Lower lobe of right lung (tissue), 2 donors: ENCODE results near the gene FLYWCH2. TPM values are rescaled to one million over a fixed set of nuclear protein-coding genes. Genes with fewer than 3 reads are reported as not detected.

Source experiments
- ATAC-seq, 2 donors: fragments of 200-7000 bp; cut with Tn5 transposase; one replicate each; pipeline ENCODE4 v1.9.1; 2020 to 2022; ENCODE audit warnings: mild to moderate bottlenecking in 2 of 2, moderate library complexity in 2 of 2
- DNase-seq: peaks from one replicate; pipeline ENCODE4 v3.0.0-alpha.2; 2020
- H3K27ac ChIP-seq: fragments of 200-600 bp; one replicate; pipeline ENCODE4 v1.8.0; 2022
- H3K27me3 ChIP-seq: fragments of 200-600 bp; one replicate; pipeline ENCODE4 v1.8.0; 2022; ENCODE audit warnings: low read depth
- H3K36me3 ChIP-seq: fragments of 200-600 bp; one replicate; pipeline ENCODE4 v1.8.0; 2022; ENCODE audit warnings: mild to moderate bottlenecking
- H3K4me1 ChIP-seq: fragments of 200-600 bp; one replicate; pipeline ENCODE4 v1.8.0; 2022
- H3K4me3 ChIP-seq: fragments of 200-600 bp; one replicate; pipeline ENCODE4 v1.8.0; 2022; ENCODE audit warnings: mild to moderate bottlenecking
- H3K9me3 ChIP-seq: fragments of 200-600 bp; one replicate; pipeline ENCODE4 v1.8.0; 2022
- intact Hi-C: fragments of 100-400 bp; cut with DNase I; formaldehyde crosslinking; loops from one replicate; pipeline ENCODE4 v1.11.0; 2022
- total RNA-seq: library from RNA; stranded (reverse); fragmentation: NEBNext Ultra II Directional; extraction: Animal tissue kit (Norgen Biotek cat#: 25700); gene quantifications from one replicate; pipeline ENCODE4 v1.2.1, GENCODE V29; 2021
- TF ChIP-seq, protein P1 (sequence below): fragments of 200-600 bp; IDR thresholded peaks from one replicate; pipeline ENCODE4 v1.8.0; 2022; ENCODE audit warnings: antibody characterized with exemption, mild to moderate bottlenecking
- donor health status: DM: no; HTN: yes; CAD: no; lungs with severe emphysema.

The FLYWCH2 gene
- total RNA-seq, 1 donor from 2014 or later: 27.8 TPM

- TF ChIP-seq, protein P1, sequence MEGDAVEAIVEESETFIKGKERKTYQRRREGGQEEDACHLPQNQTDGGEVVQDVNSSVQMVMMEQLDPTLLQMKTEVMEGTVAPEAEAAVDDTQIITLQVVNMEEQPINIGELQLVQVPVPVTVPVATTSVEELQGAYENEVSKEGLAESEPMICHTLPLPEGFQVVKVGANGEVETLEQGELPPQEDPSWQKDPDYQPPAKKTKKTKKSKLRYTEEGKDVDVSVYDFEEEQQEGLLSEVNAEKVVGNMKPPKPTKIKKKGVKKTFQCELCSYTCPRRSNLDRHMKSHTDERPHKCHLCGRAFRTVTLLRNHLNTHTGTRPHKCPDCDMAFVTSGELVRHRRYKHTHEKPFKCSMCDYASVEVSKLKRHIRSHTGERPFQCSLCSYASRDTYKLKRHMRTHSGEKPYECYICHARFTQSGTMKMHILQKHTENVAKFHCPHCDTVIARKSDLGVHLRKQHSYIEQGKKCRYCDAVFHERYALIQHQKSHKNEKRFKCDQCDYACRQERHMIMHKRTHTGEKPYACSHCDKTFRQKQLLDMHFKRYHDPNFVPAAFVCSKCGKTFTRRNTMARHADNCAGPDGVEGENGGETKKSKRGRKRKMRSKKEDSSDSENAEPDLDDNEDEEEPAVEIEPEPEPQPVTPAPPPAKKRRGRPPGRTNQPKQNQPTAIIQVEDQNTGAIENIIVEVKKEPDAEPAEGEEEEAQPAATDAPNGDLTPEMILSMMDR: no peak
- Histone ChIP-seq H3K27ac (no peak overlapping the region), H3K27me3 (no peaks in the 10 kb centered on the region), H3K36me3 (peaks cover 29% of the 10 kb centered on the region), H3K4me3 (no peak overlapping the region), H3K4me1 (no peaks in the 10 kb centered on the region), H3K9me3 (no peaks in the 10 kb centered on the region)
- DNase-seq: no peak
- peak in 1 of 2 donors; percentile 7 for ATAC-seq
- intact Hi-C loops: no loop called here
These were observed 14.1 kb downstream of the FLYWCH2 start for GRCh38 chr16:2897110-2897509.

DNA sequence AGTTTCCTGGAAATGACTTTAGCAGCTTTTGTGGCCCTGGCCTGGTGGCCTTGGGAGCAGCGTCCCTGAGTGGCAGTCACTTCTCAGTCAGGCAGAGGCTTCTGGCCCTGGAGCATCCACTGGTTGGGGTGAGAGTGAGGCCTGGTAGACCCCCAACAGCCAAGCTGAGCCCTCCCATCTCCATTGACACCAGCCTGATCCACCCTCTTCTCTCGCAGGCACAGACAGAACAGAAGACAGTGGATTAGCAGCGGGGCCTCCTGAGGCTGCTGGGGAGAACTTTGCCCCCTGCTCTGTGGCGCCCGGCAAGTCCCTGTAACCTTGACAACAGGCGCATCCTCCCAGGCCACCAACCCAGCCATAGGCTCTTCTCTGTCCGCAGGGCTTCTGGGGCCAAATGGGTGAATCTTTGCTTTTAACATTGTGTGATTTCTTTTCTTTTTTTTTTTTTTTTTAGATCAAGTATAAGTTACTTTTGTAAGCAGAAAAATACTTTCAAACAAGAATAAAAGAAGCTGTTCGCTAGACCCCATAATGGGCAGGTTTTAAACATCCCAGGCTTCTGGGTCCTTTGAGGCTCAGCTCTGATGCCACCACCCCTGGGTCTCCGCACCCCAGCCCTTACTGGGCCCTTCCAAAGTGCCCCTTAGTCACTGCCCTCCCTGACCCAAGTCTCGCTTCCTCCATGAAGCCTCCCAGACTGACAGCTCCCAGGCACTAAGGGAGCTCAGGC, 16.0 kb downstream of the FLYWCH2 start:
- TF ChIP-seq, protein P1: no peak
- no peaks in the 10 kb centered on the region for H3K27me3 ChIP-seq
- H3K27ac ChIP-seq: no peak overlapping the region
- no peaks in the 10 kb centered on the region for H3K9me3 ChIP-seq
- no peak overlapping the region for H3K4me3 ChIP-seq
- peaks cover 29% of the 10 kb centered on the region for H3K36me3 ChIP-seq
- peaks cover 7% of the 10 kb centered on the region for H3K4me1 ChIP-seq
- no peak for DNase-seq
- intact Hi-C loops: no loop called here
- ATAC-seq: no peak

DNA sequence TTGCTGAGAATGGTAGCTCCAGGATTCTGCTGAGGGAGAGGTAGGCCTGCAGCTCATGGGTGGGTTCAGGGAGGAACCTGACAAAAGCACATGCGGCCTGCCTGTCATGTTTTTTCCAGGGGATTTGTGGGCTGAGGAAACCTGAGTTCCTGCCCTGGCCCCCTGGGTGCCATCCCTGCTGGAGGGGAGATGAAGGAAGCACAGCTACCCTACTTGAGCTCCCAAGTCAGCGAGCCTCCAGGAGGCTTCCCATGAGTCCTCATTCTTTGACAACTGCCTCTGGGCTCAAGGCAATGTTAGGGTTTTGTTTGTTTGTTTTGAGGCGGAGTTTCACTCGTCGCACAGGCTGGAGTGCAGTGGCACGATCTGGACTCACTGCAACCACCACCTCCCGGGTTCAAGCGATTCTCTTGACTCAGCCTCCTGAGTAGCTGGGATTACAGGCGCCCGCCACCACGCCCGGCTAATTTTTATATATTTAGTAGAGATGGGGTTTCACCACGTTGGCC, 16.6 kb downstream of the FLYWCH2 start:
- Histone ChIP-seq H3K36me3 (peaks cover 29% of the 10 kb centered on the region), H3K4me3 (no peak overlapping the region), H3K27me3 (no peaks in the 10 kb centered on the region), H3K9me3 (no peaks in the 10 kb centered on the region), H3K27ac (no peak overlapping the region), H3K4me1 (peaks cover 8% of the 10 kb centered on the region)
- TF ChIP-seq, protein P1: no peak
- ATAC-seq (no peak), DNase-seq (no peak)
- intact Hi-C loops: no loop called here

- Histone ChIP-seq H3K27me3 (no peaks in the 10 kb centered on the region), H3K4me1 (peaks cover 8% of the 10 kb centered on the region), H3K36me3 (peaks cover 27% of the 10 kb centered on the region), H3K9me3 (no peaks in the 10 kb centered on the region), H3K27ac (no peak overlapping the region), H3K4me3 (no peak overlapping the region)
- no peak for DNase-seq
- TF ChIP-seq, protein P1: no peak
- intact Hi-C loops: no loop called here
- no peak for ATAC-seq
These were observed 17.6 kb downstream of the FLYWCH2 start for GRCh38 chr16:2900526-2901075.

GRCh38 chr16:2902337-2903130, 19.5 kb downstream of the FLYWCH2 start:
- Histone ChIP-seq H3K27me3 (no peaks in the 10 kb centered on the region), H3K27ac (no peak overlapping the region), H3K4me3 (no peak overlapping the region), H3K9me3 (no peaks in the 10 kb centered on the region), H3K4me1 (peaks cover 20% of the 10 kb centered on the region), H3K36me3 (peaks cover 11% of the 10 kb centered on the region)
- DNase-seq (no peak), ATAC-seq (no peak)
- intact Hi-C loops: no loop called here
- TF ChIP-seq, protein P1: no peak
